GM21515 (cell line): ENCODE measurements around the gene SEPTIN12.

Experiments used
- ATAC-seq: cut with Tn5 transposase; IDR thresholded peaks from one replicate; pipeline ENCODE4 v1.9.1; 2021; ENCODE audit not compliant: unreplicated experiment

The SEPTIN12 gene, protein sequence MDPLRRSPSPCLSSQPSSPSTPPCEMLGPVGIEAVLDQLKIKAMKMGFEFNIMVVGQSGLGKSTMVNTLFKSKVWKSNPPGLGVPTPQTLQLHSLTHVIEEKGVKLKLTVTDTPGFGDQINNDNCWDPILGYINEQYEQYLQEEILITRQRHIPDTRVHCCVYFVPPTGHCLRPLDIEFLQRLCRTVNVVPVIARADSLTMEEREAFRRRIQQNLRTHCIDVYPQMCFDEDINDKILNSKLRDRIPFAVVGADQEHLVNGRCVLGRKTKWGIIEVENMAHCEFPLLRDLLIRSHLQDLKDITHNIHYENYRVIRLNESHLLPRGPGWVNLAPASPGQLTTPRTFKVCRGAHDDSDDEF

GRCh38 chr16:4787627-4788482 lies at the start of gene SEPTIN12:
Gene SEPTIN12, minus strand, starts transcription at chr16:4788345. Its CDS starts 700 bp downstream, at chr16:4787645.
- ATAC-seq = no peak

DNA sequence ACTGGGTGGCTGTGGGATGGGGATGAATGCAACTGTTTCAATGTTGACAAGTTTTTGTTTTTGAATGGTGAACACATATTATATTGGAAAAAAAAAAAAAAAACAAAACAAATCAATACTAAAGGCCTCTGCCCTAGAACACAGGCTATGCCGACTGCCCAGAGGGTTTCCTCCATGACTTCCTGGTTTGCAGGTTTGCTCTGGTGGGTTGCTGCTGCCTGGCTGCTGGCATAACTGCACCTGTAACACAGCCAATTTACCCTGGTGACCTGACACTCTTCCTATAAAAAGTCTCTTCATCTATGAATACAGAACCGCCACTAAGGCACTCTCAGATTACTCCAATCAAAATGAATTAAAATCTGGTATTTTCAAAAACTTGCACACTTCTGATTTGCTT lies 48.6 kb upstream of the SEPTIN12 start:
- ATAC-seq = no peak

- no peak for ATAC-seq
These were observed 45.4 kb upstream of the SEPTIN12 start for GRCh38 chr16:4833584-4833983.

- ATAC-seq = no peak
These were observed 44.7 kb upstream of the SEPTIN12 start for GRCh38 chr16:4832698-4833343.

DNA sequence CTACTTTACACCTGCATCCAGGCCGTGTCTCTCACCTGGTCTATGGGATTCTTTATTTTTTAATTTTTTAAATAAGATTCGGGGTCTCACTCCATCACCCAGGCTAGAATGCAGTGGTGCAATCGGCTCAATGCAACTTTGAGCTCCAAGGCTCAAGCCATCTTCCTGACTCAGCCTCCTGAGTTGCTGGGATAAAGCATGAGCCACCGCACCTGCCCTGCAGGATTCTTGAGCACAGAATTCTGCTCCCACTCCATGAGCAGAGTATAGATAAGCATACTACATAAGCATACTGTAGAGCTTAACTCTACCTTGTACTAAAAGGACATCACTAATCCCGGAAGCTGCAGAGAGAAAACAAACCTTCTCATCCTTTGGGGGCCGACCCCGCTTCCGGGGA lies 43.5 kb upstream of the SEPTIN12 start:
- ATAC-seq = no peak

GRCh38 chr16:4830408-4830807 lies 42.3 kb upstream of the SEPTIN12 start:
- no peak for ATAC-seq

DNA sequence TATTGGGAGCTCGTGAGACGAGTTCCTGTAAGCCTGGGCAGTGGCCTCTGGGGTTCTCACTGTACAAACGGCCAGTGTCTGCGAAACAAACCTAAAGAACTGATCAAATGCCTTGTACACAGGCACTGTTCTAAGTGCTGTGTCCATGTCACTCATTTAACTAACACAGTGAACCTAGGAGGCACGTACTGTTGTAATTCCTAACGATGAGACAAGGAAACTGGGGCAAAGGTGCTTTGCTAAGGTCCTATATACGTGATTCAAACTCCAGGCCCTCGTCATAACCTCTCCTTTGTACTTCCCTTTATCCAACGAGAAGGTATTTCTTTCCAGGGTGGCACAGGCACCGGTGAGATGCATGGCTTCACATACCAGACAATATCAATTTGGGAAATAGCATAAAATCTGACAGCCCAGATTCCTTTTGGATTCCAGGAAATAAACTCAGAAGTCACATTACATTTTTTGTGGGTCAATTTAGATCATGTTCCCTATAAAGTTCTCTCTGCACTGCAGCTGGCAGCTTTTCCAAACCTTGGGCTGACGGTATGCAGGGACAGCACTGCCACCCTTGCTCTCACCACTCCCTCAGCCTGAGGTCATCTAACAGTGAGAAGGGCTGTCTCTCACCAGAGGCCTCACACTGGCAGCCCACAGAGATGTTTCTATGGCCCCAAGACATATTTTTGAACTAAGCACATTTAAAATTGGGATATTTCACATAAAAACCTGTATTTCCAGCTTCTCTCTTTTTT lies 40.6 kb upstream of the SEPTIN12 start:
- no peak for ATAC-seq

DNA sequence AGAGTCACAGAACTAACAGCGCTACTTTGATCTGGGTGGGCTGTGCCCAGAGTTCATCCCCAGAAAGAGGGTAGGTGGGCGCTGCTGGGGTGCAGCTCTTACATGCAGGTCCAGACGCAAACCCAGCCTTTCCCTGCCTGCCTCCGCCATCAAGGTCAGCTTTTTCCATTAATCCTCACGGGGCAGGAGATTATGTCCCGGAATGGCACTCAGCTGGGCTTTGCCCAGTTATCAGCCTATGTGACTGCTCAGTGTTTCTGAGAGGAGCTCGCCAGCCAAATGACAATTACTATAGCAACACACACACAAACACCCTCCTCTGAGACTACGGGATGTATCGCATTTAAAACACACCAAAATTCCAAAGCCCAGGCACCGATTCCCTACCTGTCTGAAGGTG lies 38.8 kb upstream of the SEPTIN12 start:
- ATAC-seq = no peak

DNA sequence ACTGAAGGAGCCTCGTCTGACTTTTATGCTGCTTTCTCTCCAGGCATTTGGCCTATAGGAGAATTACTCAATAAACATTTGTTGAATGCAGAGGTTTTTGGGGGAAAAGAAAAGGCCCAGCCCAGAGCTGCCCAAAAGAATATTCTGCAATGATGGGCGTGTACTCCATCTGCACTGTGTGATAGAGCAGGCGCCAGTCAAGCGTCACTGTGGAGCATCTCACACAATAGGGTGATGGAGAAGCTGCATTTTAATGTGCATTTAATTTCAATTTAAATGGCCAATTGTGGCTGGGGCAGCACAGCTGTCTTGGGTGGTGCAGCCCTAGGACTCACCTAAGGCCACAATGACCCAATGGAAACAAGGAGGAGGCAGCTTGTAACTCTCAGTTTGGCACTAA lies 38.4 kb upstream of the SEPTIN12 start:
- no peak for ATAC-seq

DNA sequence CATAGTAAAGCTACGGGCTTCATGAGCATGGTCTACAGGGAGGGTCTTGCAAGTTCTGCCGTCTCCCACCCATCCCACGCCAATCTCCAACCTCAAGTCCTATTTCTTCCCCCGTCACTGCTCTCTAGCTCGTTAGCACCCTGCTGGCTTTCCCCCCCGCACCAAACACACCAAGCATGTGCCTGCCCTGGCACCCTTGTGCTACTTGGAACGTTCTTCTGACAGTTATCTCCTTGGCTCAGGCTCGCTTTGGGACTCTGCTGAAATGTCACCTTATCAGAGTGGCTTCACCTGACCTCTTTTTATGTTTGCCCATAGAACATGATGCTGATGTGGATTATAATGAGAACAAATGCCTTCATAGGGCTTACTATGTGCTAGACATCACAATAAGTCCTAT lies 37.1 kb upstream of the SEPTIN12 start:
- ATAC-seq = no peak

DNA sequence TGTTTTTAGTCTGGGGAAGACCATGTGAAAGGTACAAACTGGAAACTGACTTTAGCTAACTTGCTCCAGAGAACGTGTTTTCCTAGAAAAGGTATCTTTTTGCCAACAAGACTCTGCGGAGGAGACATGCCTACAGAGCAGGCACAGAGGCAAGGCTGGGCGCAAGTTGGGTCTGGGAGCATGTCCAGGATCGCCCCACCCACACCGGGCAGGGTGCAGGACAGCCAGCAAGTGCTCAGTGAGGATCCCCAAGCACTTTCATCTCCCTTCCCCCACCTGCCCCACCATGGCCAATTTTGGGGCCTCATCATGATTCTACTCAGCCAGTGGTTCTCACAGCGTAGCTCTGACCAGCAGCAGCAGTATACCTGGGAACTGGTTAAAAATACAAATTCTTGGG lies 32.5 kb upstream of the SEPTIN12 start:
- ATAC-seq = no peak

DNA sequence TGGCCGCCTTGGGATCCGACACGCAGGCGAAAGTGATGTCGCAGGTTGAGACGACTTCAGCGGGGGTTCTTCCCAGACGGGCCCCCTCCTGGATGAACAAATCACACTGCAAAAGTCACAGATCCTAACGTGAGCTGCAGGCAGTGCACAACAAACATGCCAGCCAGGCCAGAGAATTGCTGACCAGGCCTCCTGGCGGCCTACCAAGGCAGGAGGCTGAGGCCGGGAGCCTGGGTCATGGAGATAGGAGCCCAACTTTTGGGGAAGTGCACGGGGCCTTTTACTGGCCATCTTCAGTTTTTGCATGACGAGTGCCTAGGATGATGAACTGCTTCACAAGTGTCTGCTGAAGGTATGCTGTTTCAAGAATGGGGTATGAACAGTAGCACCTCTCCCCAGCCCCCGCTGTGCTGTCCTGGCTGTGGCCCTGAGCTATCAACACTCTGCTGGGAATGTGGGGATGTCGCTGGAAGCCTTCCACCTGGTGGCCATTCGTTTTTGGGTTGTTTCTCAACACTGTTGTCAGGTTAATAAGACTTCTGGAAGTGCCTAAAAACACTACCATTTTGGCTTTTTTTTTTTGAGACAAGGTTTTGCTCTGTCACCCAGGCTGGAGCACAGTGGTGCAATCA lies 26.5 kb upstream of the SEPTIN12 start:
- ATAC-seq = no peak

GRCh38 chr16:4814046-4814445 lies 25.9 kb upstream of the SEPTIN12 start:
- ATAC-seq = no peak

- no peak for ATAC-seq
These were observed 25.3 kb upstream of the SEPTIN12 start for GRCh38 chr16:4813251-4814003.

DNA sequence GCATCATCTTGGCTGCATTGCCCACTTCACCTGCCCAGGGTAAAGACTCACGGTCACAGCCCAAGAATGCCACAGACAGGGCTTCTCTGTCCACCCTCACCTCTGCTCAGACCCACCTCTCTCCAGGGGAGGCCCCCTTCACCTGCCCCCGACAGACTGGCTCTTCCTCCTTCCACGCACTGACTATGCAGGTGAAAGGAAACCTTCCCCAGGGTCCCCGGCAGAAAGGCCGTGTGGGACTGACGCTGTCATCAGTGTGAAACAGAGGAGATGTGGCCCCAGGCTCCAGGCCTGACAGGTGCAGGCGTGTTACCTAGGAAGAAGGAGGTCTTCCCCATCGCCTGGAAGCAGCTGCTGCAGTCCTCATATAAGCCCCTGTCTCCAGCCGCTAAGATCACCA lies 23.6 kb upstream of the SEPTIN12 start:
- no peak for ATAC-seq

GRCh38 chr16:4811242-4811641 lies 23.1 kb upstream of the SEPTIN12 start:
- no peak for ATAC-seq

DNA sequence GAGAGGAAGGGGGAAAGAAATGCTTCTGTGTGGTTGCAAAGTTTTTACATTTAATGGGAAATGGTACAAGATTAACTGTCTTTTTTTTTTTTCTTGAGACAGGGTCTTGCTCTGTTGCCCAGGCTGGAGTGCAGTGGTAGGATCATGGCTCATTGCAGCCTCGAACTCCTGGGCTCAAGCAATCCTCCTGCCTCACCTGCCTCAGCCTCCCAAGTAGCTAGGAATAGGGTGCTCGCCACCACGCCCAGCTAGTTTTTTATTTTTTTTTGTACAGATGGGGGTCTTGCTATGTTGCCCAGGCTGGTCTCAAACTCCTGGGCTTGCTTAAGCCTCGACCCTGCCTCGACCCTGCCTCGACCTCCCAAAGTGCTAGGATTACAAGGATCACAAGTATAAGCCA lies 18.1 kb upstream of the SEPTIN12 start:
- no peak for ATAC-seq

GRCh38 chr16:4805231-4805630 lies 17.1 kb upstream of the SEPTIN12 start:
- no peak for ATAC-seq

DNA sequence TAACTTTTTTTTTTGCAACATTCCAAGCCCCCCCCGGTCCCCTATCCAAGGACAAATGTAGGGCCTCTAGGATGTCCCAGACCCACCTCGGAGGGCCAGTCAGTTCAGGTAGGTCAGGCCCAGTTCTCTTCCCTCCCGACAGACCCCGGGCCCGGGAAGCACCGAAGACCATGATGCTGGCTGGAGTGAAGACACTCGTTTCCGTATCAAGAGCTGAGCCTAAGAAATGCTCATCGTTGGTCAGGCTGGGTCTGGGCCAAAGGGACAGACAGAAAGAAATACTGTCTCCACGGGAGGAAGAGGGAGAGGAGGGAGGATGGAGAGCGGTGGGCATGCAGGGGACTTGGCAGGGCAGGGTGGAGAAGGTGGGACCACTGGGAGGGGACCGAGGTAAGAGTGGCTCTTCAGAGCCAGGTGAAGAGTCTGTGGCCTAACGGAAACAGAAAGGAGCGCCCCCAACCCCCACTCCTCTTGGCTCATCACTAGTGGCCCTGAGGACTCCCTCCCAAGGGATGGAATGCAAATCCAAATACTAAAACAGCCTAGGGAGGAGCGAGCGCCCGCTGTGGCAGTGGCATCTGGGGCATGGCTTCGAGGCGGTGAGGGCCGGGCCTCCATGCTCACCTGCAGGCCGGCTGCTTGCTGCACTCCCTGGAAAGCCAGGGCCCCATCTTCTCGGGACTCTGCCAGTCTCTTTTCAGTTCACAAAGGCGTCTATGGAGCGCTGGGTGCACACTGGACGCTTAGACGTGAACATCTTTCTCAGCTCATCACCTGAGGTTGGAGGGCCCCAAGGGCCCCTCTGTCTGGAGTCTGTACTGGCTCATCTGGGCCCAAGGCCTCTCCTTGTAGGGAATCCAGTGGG lies 16.0 kb upstream of the SEPTIN12 start:
- no peak for ATAC-seq
